Liver (tissue), 3 donors: Measurements from ENCODE around the gene EEFSEC.

Experiments used
- ATF3 ChIP-seq: IDR thresholded peaks from 2 replicates; pipeline ENCODE4 v1.6.1; 2016; ENCODE audit warnings: antibody characterized with exemption
- CTCF ChIP-seq: fragments of 150-350 bp; IDR thresholded peaks from 2 replicates; pipeline ENCODE4 v1.5.1; 2017; ENCODE audit warnings: improper control_type of control experiment, low read depth, low read length; ENCODE audit not compliant: missing input control
- EGR1 ChIP-seq, 2 donors: IDR thresholded peaks; 2 replicates each; pipeline ENCODE4 v1.6.1; 2016 to 2018; ENCODE audit warnings: antibody characterized with exemption in 2 of 2, low read depth in 2 of 2
- FOXA1 ChIP-seq: IDR thresholded peaks from 2 replicates; pipeline ENCODE4 v1.6.1; 2016; ENCODE audit warnings: antibody characterized with exemption
- GABPA ChIP-seq, 2 donors: IDR thresholded peaks in 1 of 2; conservative IDR thresholded peaks in 1 of 2; 2 replicates each; pipeline ENCODE4 v1.6.1; 2016; ENCODE audit warnings: antibody characterized with exemption in 2 of 2, mild to moderate bottlenecking in 1 of 2, moderate library complexity in 1 of 2
- MAX ChIP-seq: IDR thresholded peaks from 2 replicates; pipeline ENCODE4 v1.6.1; 2016; ENCODE audit warnings: antibody characterized with exemption
- RAD21 ChIP-seq, 2 donors: IDR thresholded peaks; 2 replicates each; pipeline ENCODE4 v1.6.1; 2016; ENCODE audit warnings: antibody characterized with exemption in 2 of 2, mild to moderate bottlenecking in 2 of 2
- REST ChIP-seq: IDR thresholded peaks from 2 replicates; pipeline ENCODE4 v1.6.1; 2016; ENCODE audit warnings: antibody characterized with exemption, mild to moderate bottlenecking
- RXRA ChIP-seq, 2 donors: IDR thresholded peaks; 2 replicates each; pipeline ENCODE4 v1.6.1; 2017 to 2018; ENCODE audit warnings: antibody characterized with exemption in 2 of 2, mild to moderate bottlenecking in 1 of 2
- TAF1 ChIP-seq: conservative IDR thresholded peaks from 2 replicates; pipeline ENCODE4 v1.6.1; 2016; ENCODE audit warnings: antibody characterized with exemption, mild to moderate bottlenecking
- YY1 ChIP-seq: IDR thresholded peaks from 2 replicates; pipeline ENCODE4 v1.6.1; 2016; ENCODE audit warnings: antibody characterized with exemption, mild to moderate bottlenecking
- donor health status: healthy.
- donor health status: healthy.

GRCh38 chr3:128254066-128254590 lies 100.8 kb downstream of the EEFSEC start:
- no peak for TF ChIP-seq CTCF
- TF ChIP-seq ATF3 = no peak
- TF ChIP-seq TAF1 = no peak
- no peak for TF ChIP-seq GABPA (IDR thresholded peaks at IDR 0.05 in 1 of 2, conservative IDR thresholded peaks at IDR 0.05 in 1 of 2)
- TF ChIP-seq RXRA (IDR thresholded peaks at IDR 0.05) = no peak
- no peak for TF ChIP-seq MAX
- no peak for TF ChIP-seq YY1
- no peak for TF ChIP-seq RAD21 (IDR thresholded peaks at IDR 0.05)
- TF ChIP-seq FOXA1 = no peak
- no peak for TF ChIP-seq EGR1 (IDR thresholded peaks at IDR 0.05; ENCODE audit: low read depth in 2 of 2)
- no peak for TF ChIP-seq REST
